HEK293 (cell line): ENCODE results near the gene AK5.

Experiments
- CTCF ChIA-PET: fragments of 350-600 bp; formaldehyde crosslinking; extraction: SDS; loops from one replicate; lab custom pipeline; 2021; ENCODE audit warnings: antibody characterized with exemption; lab: Yijun Ruan, JAX
- POLR2A ChIA-PET: fragments of 300-600 bp; formaldehyde crosslinking; extraction: SDS; loops from one replicate; lab custom pipeline; 2020; ENCODE audit warnings: antibody characterized with exemption, inconsistent platforms; lab: Yijun Ruan, JAX
- H3K27ac ChIP-seq: fragments of 200-500 bp; sonication (Bioruptor generic); 2 replicates; pipeline ENCODE4 v1.5.1; 2014; ENCODE audit warnings: low read depth, low read length, control low read depth, inconsistent platforms; ENCODE audit errors: extremely low read depth
- H3K36me3 ChIP-seq, 2 experiments: fragments of 200-500 bp in 1 of 2; sonication (Bioruptor generic) in 1 of 2; 1 replicate in 1 of 2; 2 replicates in 1 of 2; pipeline ENCODE4 v1.5.1; 2014 to 2017; ENCODE audit warnings: inconsistent platforms in 2 of 2, low read length in 2 of 2; ENCODE audit not compliant: control insufficient read depth in 2 of 2, insufficient read depth in 1 of 2
- H3K4me1 ChIP-seq: fragments of 200-500 bp; sonication (Bioruptor generic); 2 replicates; pipeline ENCODE4 v1.5.1; 2014; ENCODE audit warnings: mild to moderate bottlenecking, low read length, inconsistent platforms; ENCODE audit not compliant: control insufficient read depth, insufficient read depth
- H3K4me3 ChIP-seq: 2 replicates; pipeline ENCODE4 v1.5.1; 2011; ENCODE audit warnings: low read depth, mild to moderate bottlenecking, control low read depth, low read length, moderate library complexity
- H3K9me3 ChIP-seq: fragments of 200-500 bp; sonication (Bioruptor generic); 2 replicates; pipeline ENCODE4 v1.5.1; 2014; ENCODE audit warnings: low read depth, low read length, inconsistent platforms; ENCODE audit not compliant: control insufficient read depth, insufficient read depth
- BCL11A ChIP-seq: fragments of 450-650 bp; formaldehyde crosslinking; IDR thresholded peaks from 2 replicates; pipeline ENCODE4 v1.5.1; 2016; ENCODE audit warnings: low read depth, missing biosample characterization, missing genetic modification characterization
- GLI4 ChIP-seq: fragments of 450-650 bp; formaldehyde crosslinking; IDR thresholded peaks from 2 replicates; pipeline ENCODE4 v1.5.1; 2016; ENCODE audit warnings: missing biosample characterization, missing genetic modification characterization
- INSM2 ChIP-seq: fragments of 450-650 bp; formaldehyde crosslinking; IDR thresholded peaks from 2 replicates; pipeline ENCODE4 v1.5.1; 2016; ENCODE audit warnings: missing biosample characterization, missing genetic modification characterization
- KLF17 ChIP-seq: fragments of 450-650 bp; formaldehyde crosslinking; IDR thresholded peaks from 2 replicates; pipeline ENCODE4 v1.5.1; 2016; ENCODE audit warnings: missing biosample characterization, missing genetic modification characterization
- KLF8 ChIP-seq: fragments of 450-650 bp; formaldehyde crosslinking; IDR thresholded peaks from 2 replicates; pipeline ENCODE4 v1.5.1; 2016; ENCODE audit warnings: missing biosample characterization, missing genetic modification characterization
- PRDM6 ChIP-seq: fragments of 450-650 bp; formaldehyde crosslinking; IDR thresholded peaks from 2 replicates; pipeline ENCODE4 v1.5.1; 2017; ENCODE audit warnings: missing biosample characterization, missing genetic modification characterization
- RBAK ChIP-seq: fragments of 450-650 bp; formaldehyde crosslinking; IDR thresholded peaks from 2 replicates; pipeline ENCODE4 v1.5.1; 2016; ENCODE audit warnings: missing biosample characterization, missing genetic modification characterization
- YY2 ChIP-seq: fragments of 450-650 bp; formaldehyde crosslinking; IDR thresholded peaks from 2 replicates; pipeline ENCODE4 v1.5.1; 2016; ENCODE audit warnings: missing biosample characterization, missing genetic modification characterization
- ZBTB1 ChIP-seq: fragments of 450-650 bp; formaldehyde crosslinking; IDR thresholded peaks from 2 replicates; pipeline ENCODE4 v1.5.1; 2016; ENCODE audit warnings: missing biosample characterization, missing genetic modification characterization
- ZFP41 ChIP-seq: fragments of 450-650 bp; formaldehyde crosslinking; IDR thresholded peaks from 2 replicates; pipeline ENCODE4 v1.5.1; 2016; ENCODE audit warnings: missing biosample characterization, missing genetic modification characterization, borderline replicate concordance
- ZNF132 ChIP-seq: fragments of 450-650 bp; formaldehyde crosslinking; IDR thresholded peaks from 2 replicates; pipeline ENCODE4 v1.5.1; 2017; ENCODE audit warnings: missing biosample characterization, missing genetic modification characterization, borderline replicate concordance
- ZNF133 ChIP-seq: fragments of 450-650 bp; formaldehyde crosslinking; IDR thresholded peaks from 2 replicates; pipeline ENCODE4 v1.5.1; 2016; ENCODE audit warnings: missing biosample characterization, missing genetic modification characterization
- ZNF157 ChIP-seq: fragments of 450-650 bp; formaldehyde crosslinking; IDR thresholded peaks from 2 replicates; pipeline ENCODE4 v1.5.1; 2016; ENCODE audit warnings: missing biosample characterization, missing genetic modification characterization
- ZNF169 ChIP-seq: fragments of 450-650 bp; formaldehyde crosslinking; IDR thresholded peaks from 2 replicates; pipeline ENCODE4 v1.5.1; 2016; ENCODE audit warnings: missing biosample characterization, missing genetic modification characterization
- ZNF19 ChIP-seq: fragments of 450-650 bp; formaldehyde crosslinking; IDR thresholded peaks from 2 replicates; pipeline ENCODE4; 2016; ENCODE audit warnings: missing biosample characterization, missing genetic modification characterization, low read depth
- ZNF211 ChIP-seq: fragments of 450-650 bp; formaldehyde crosslinking; IDR thresholded peaks from 2 replicates; pipeline ENCODE4 v1.5.1; 2016; ENCODE audit warnings: low read depth, missing biosample characterization, missing genetic modification characterization
- ZNF239 ChIP-seq: fragments of 450-650 bp; formaldehyde crosslinking; IDR thresholded peaks from 2 replicates; pipeline ENCODE4 v1.5.1; 2016; ENCODE audit warnings: missing biosample characterization, missing genetic modification characterization
- ZNF423 ChIP-seq: fragments of 450-650 bp; formaldehyde crosslinking; IDR thresholded peaks from 2 replicates; pipeline ENCODE4 v1.5.1; 2016; ENCODE audit warnings: missing biosample characterization, missing genetic modification characterization
- ZNF433 ChIP-seq: fragments of 450-650 bp; formaldehyde crosslinking; IDR thresholded peaks from 2 replicates; pipeline ENCODE4 v1.5.1; 2016; ENCODE audit warnings: missing biosample characterization, missing genetic modification characterization, low read depth
- ZNF501 ChIP-seq: fragments of 450-650 bp; formaldehyde crosslinking; IDR thresholded peaks from 2 replicates; pipeline ENCODE4 v1.5.1; 2016; ENCODE audit warnings: missing biosample characterization, missing genetic modification characterization
- ZNF521 ChIP-seq: fragments of 450-650 bp; formaldehyde crosslinking; IDR thresholded peaks from 2 replicates; pipeline ENCODE4 v1.5.1; 2017; ENCODE audit warnings: missing biosample characterization, mild to moderate bottlenecking, missing genetic modification characterization
- ZNF544 ChIP-seq: fragments of 450-650 bp; formaldehyde crosslinking; IDR thresholded peaks from 2 replicates; pipeline ENCODE4 v1.5.0; 2017; ENCODE audit warnings: missing biosample characterization, missing genetic modification characterization
- ZNF549 ChIP-seq: fragments of 450-650 bp; IDR thresholded peaks from 2 replicates; pipeline ENCODE4 v1.5.1; 2018; ENCODE audit warnings: missing biosample characterization, missing genetic modification characterization, mild to moderate bottlenecking, inconsistent platforms, moderate library complexity
- ZNF623 ChIP-seq: fragments of 450-650 bp; formaldehyde crosslinking; IDR thresholded peaks from 2 replicates; pipeline ENCODE4 v1.5.1; 2016; ENCODE audit warnings: missing biosample characterization, missing genetic modification characterization
- ZNF624 ChIP-seq: fragments of 450-650 bp; formaldehyde crosslinking; IDR thresholded peaks from 2 replicates; pipeline ENCODE4 v1.5.1; 2017; ENCODE audit warnings: missing biosample characterization, missing genetic modification characterization
- ZNF664 ChIP-seq: fragments of 450-650 bp; formaldehyde crosslinking; IDR thresholded peaks from 2 replicates; pipeline ENCODE4 v1.5.1; 2016; ENCODE audit warnings: missing biosample characterization, missing genetic modification characterization
- ZNF677 ChIP-seq: fragments of 450-650 bp; IDR thresholded peaks from 2 replicates; pipeline ENCODE4 v1.5.0; 2018; ENCODE audit warnings: missing biosample characterization, mild to moderate bottlenecking, missing genetic modification characterization, moderate library complexity
- ZNF707 ChIP-seq: fragments of 450-650 bp; formaldehyde crosslinking; IDR thresholded peaks from 2 replicates; pipeline ENCODE4 v1.5.1; 2016; ENCODE audit warnings: missing biosample characterization, missing genetic modification characterization
- ZSCAN16 ChIP-seq: fragments of 450-650 bp; formaldehyde crosslinking; IDR thresholded peaks from 2 replicates; pipeline ENCODE4 v1.5.1; 2016; ENCODE audit warnings: missing biosample characterization, missing genetic modification characterization

AK5 gene

GRCh38 chr1:77401384-77401783, 119.6 kb downstream of the AK5 start (continued):
- TF ChIP-seq ZBTB1 (tag by site-specific recombination), result no peak
- no peak for TF ChIP-seq ZNF19
- TF ChIP-seq ZNF623, result no peak
- no peak for TF ChIP-seq ZNF133 (tag by site-specific recombination)
- TF ChIP-seq RBAK (tag by site-specific recombination), result no peak
- no peak for TF ChIP-seq KLF8 (tag by site-specific recombination)
- TF ChIP-seq ZNF544 (tag by site-specific recombination), result no peak
- TF ChIP-seq ZNF549 (tag by site-specific recombination), result no peak
- TF ChIP-seq ZNF423 (tag by site-specific recombination), result no peak
- no peak for TF ChIP-seq ZNF433 (tag by site-specific recombination)
- TF ChIP-seq YY2 (tag by site-specific recombination), result no peak

- Histone ChIP-seq H3K4me1 (no peaks in the 10 kb centered on the region), H3K9me3 (no peaks in the 10 kb centered on the region), H3K36me3 (no peaks in the 10 kb centered on the region), H3K27ac (no peak overlapping the region), H3K4me3 (no peak overlapping the region)
- ChIA-PET CTCF (interaction anchor here (0.6 kb wide), 1 partner anchor 57 kb away, joined by 3 read pairs; no protein-coding TSS in a partner anchor), POLR2A (no interaction called here)
- TF ChIP-seq ZSCAN16 (no peak), BCL11A (tag by site-specific recombination) (no peak), INSM2 (tag by site-specific recombination) (no peak), ZNF132 (tag by site-specific recombination) (no peak), ZNF707 (tag by site-specific recombination) (no peak), ZNF501 (no peak), ZNF169 (tag by site-specific recombination) (no peak), ZNF677 (tag by site-specific recombination) (no peak), ZNF624 (tag by site-specific recombination) (no peak), ZFP41 (tag by site-specific recombination) (no peak), ZNF211 (tag by site-specific recombination) (no peak), GLI4 (tag by site-specific recombination) (no peak), ZNF239 (no peak), ZNF664 (no peak), ZNF157 (no peak), KLF17 (tag by site-specific recombination) (no peak), ZNF521 (tag by site-specific recombination) (no peak), PRDM6 (tag by site-specific recombination) (no peak), ZNF623 (no peak)
These were observed 123.4 kb downstream of the AK5 start for GRCh38 chr1:77405186-77405585.
